ENCODE results near the gene RASSF8.

RASSF8 gene

DNA sequence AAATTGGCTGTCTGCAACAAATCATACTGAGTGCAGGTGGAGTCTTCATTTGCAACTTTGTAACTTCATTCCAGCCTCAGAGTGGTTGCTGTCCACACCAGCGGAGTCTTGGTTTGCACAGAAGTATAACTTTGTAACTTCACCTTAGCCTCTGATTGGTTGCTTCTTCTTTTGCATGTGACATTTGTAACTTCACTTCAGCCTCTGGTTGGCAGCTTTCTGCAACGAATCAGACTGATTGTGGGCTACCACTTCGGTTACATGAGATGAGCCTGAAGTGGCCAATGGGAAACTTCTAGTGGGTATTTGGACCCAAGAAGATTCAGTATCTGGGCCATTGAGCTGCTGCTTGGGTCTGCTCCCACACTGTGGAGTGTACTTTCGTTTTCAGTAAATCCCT lies 17.8 kb downstream of the RASSF8 start:
- no peak for DNase-seq
- no peak for ATAC-seq
- Mint-ChIP-seq H3K9me3 (no peaks in the 10 kb centered on the region), H3K4me1 (no peaks in the 10 kb centered on the region), H3K36me3 (ENCODE audit: low read depth) (no peaks in the 10 kb centered on the region), H3K27ac (no peak overlapping the region), H3K27me3 (peaks cover 14% of the 10 kb centered on the region), H3K4me3 (no peak overlapping the region)

DNA sequence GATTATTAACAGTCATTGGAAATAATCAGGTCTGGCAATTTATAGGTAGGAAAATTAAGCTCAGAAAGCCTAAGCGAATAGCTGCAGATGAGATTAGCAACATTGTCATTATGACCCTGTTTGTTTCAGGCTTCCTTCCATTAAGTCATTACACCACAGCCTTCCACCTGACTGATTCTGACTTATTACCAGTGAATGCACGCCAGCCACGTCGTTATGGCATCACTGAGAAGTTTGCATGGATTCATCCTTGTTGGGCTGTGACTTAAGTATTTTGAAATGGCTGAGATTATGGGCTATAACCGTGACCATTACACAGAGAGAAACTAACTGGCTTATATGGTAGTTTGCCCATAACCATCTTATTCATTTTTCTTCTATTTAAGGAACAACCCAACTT lies 18.6 kb downstream of the RASSF8 start:
- Mint-ChIP-seq H3K4me3 (no peak overlapping the region), H3K27ac (no peak overlapping the region)

DNA sequence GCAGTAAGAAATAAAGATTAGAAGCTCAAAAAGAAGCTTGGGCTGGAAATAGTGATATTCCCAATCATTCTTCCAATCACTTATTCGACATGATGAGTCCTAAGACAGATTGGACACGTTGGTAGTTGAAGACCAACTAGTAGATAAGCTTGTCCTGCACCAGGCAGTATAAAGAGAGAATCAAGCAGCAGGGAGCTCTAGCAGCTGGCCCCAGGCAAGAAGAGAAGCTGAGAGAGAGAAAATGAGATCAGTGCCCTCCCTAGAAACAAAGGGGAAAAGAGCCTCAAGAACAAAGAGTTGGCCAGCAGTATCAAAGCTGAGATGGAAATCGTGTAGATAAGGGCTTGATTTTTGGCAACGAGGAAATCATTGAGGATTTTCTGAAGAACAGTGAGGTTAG lies 20.6 kb downstream of the RASSF8 start:
- DNase-seq: no peak
- no peaks in the 10 kb centered on the region for H3K4me1 Mint-ChIP-seq
- no peaks in the 10 kb centered on the region for H3K9me3 Mint-ChIP-seq
- H3K27ac Mint-ChIP-seq: no peak overlapping the region
- peaks cover 11% of the 10 kb centered on the region for H3K27me3 Mint-ChIP-seq
- no peak overlapping the region for H3K4me3 Mint-ChIP-seq
- H3K36me3 Mint-ChIP-seq (ENCODE audit: low read depth): no peaks in the 10 kb centered on the region
- no peak for ATAC-seq

More for the DNA sequence above, 18.6 kb downstream of the RASSF8 start:
- Mint-ChIP-seq H3K9me3 (no peaks in the 10 kb centered on the region), H3K27me3 (peaks cover 14% of the 10 kb centered on the region), H3K36me3 (ENCODE audit: low read depth) (no peaks in the 10 kb centered on the region), H3K4me1 (no peaks in the 10 kb centered on the region)
- ATAC-seq (no peak), DNase-seq (no peak)

DNA sequence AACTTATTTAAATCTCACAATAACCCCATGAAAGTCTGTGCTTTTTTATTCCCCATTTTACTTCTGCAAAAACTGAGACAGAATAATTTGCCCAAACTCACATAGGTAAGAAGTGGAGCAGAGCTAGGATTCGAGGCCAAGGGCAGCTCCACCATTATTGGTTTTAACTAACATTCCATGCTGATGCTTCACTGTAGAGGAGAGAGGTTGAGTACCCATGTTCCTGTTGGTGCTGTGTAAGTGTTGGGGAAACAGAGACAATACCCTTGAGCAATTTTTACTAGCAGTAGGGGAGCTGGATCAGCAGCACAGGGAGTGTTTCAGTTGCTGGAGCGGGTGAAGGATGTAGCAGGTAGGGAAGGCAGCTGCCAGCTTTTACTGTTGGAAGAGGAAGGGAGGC lies 21.1 kb downstream of the RASSF8 start:
- Mint-ChIP-seq H3K27ac (no peak overlapping the region), H3K9me3 (no peaks in the 10 kb centered on the region), H3K4me3 (no peak overlapping the region), H3K27me3 (peaks cover 10% of the 10 kb centered on the region), H3K4me1 (no peaks in the 10 kb centered on the region), H3K36me3 (ENCODE audit: low read depth) (no peaks in the 10 kb centered on the region)
- ATAC-seq (no peak), DNase-seq (no peak)

DNA sequence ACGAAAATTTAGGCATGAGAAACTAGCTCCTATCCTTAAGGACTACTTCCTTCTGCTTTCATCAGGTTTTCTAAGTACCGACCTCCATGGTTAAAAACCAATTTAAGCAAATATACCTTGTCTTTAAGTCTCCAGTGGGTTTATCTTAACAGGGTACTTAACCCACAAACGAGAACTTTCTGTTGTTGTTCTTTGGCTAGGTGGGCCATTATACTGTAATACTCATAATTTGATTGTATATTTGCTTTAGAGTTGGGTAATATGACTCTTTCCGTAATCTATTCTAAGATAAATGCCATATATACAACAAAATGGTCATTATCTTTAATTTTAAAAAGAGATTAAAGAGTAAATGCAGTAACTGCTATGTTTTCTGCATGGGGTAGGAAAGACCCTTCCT lies 21.6 kb downstream of the RASSF8 start:
- no peak for DNase-seq
- Mint-ChIP-seq H3K4me3 (no peak overlapping the region), H3K4me1 (no peaks in the 10 kb centered on the region), H3K9me3 (no peaks in the 10 kb centered on the region), H3K27ac (no peak overlapping the region), H3K27me3 (peaks cover 10% of the 10 kb centered on the region), H3K36me3 (ENCODE audit: low read depth) (no peaks in the 10 kb centered on the region)
- no peak for ATAC-seq

DNA sequence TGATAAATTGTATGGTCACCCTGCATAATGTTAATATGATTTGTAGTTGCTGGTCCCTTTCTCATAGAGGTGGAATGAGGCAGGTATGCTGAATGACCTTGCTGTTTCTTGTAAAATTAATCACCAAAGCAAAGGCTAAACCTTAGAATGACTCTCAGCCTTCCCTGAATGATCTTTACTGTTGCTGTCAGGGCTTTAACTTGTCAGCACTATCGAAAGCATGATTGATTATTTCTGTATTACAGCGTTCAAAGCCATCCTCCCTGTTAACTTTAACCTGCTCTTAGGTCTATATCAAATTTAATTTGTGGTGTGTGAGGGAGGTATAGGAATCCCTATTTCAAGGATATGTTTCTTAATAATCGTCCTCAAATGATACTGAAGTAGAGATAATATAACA lies 23.1 kb downstream of the RASSF8 start:
- ATAC-seq: no peak
- Mint-ChIP-seq H3K27ac (no peak overlapping the region), H3K4me1 (no peaks in the 10 kb centered on the region), H3K36me3 (ENCODE audit: low read depth) (no peaks in the 10 kb centered on the region), H3K4me3 (no peak overlapping the region), H3K9me3 (no peaks in the 10 kb centered on the region), H3K27me3 (peaks cover 7% of the 10 kb centered on the region)
- no peak for DNase-seq

DNA sequence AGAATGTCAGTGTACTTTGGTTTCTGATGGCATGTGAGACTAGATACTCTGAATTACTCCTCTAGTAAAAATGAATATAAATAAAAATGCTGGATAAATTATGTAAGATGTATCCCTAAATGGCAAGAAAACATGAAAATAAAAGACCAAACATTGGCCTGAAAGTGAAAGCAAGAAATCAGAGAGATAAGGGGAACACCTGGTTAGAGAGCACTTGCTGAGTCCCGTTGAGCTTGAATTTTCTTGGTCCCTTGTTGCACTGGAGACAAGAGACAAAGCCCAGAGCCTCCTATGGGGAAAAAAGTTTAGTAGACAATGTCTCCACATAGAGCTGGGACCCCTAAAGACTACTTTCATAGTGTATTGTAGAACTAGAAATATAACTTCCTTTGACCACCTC lies 23.9 kb downstream of the RASSF8 start:
- no peaks in the 10 kb centered on the region for H3K4me1 Mint-ChIP-seq
- H3K27me3 Mint-ChIP-seq: peaks cover 5% of the 10 kb centered on the region
- DNase-seq: no peak
- no peaks in the 10 kb centered on the region for H3K9me3 Mint-ChIP-seq
- H3K4me3 Mint-ChIP-seq: no peak overlapping the region
- no peaks in the 10 kb centered on the region for H3K36me3 Mint-ChIP-seq (ENCODE audit: low read depth)
- no peak for ATAC-seq
- no peak overlapping the region for H3K27ac Mint-ChIP-seq

DNA sequence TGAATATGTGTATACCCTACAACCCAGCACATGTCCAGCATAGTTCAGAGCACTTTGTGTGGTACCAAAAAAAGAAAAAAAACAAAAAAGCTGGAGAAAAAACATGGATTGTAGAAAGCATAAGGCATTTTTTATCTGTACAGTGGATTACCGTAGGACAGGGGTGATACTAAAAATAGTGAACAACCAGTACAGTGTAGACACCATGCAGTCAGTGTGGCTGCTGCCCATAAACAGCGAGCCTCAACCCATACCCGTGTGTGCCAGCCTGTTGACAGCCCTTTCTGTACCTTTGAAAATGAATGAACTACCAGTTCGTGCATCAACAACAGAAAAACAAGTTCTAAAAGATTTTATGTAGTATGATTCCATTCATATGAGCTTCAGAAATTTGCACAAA lies 25.1 kb downstream of the RASSF8 start:
- ATAC-seq: no peak
- H3K9me3 Mint-ChIP-seq: no peaks in the 10 kb centered on the region
- DNase-seq: no peak
- no peak overlapping the region for H3K27ac Mint-ChIP-seq
- no peaks in the 10 kb centered on the region for H3K36me3 Mint-ChIP-seq (ENCODE audit: low read depth)
- no peak overlapping the region for H3K4me3 Mint-ChIP-seq
- H3K27me3 Mint-ChIP-seq: peaks cover 3% of the 10 kb centered on the region
- H3K4me1 Mint-ChIP-seq: no peaks in the 10 kb centered on the region

DNA sequence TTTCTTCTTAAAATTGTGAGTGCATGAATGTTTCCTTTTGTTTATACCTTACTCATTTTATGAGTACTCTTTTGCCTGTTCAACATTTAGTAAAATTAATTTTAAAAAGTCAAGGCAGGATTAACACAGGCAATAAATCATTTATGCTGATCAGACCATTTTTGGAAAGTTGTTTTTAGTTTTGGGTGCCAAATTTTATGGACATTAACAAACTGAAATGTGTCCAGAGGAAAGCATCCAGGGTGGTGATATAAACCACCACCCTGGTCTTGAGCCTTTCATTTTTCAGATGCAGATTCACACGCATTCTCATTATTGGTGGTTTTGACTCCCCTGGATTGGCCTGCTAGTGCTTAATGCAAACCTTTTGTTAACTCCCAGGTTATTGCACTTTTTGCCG lies 26.3 kb downstream of the RASSF8 start:
- no peaks in the 10 kb centered on the region for H3K36me3 Mint-ChIP-seq (ENCODE audit: low read depth)
- H3K27me3 Mint-ChIP-seq: no peaks in the 10 kb centered on the region
- no peaks in the 10 kb centered on the region for H3K9me3 Mint-ChIP-seq
- no peaks in the 10 kb centered on the region for H3K4me1 Mint-ChIP-seq
- H3K4me3 Mint-ChIP-seq: no peak overlapping the region
- DNase-seq (no peak), ATAC-seq (no peak)
- no peak overlapping the region for H3K27ac Mint-ChIP-seq

DNA sequence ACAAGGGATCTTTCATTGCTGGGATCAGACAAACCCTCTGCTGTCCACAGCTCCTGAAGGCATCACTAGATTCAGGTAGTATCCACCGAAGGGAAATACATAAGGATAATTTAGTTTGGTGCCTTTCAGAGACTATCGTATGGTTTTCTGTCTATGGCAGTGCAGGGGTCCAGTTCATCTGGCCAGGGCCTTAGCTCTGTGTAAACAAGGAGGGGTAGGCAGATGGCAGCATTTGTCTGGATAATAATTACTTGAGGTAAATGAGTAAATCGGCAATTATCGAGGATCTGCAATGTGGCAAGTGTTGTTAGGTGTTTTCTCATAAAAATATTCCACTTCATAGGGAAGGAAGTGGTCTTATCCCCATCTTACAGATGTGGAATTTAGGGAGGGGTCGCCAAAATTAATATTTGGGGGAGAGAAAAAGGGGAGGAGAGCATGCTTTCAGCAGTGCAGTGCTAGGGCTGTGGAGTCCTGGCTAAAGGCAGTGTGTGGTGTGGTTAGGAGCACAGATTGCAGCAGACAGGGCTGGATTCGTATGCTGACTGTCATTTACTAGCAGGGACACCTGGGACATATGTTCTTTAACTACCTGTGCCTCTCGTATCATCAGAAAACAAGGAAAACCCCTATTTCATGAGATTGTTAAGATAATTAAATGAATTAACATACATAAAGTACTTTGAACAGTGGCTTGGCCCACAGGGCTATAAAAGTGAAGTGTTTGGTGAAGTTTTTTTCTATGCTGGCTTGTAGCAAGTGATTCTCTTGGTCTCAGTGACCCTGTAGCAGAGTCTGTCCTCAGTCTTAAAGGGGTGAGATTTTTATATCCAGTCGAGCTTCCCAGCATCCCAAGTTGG lies 27.1 kb downstream of the RASSF8 start:
- Mint-ChIP-seq H3K4me3 (no peak overlapping the region), H3K9me3 (no peaks in the 10 kb centered on the region), H3K36me3 (ENCODE audit: low read depth) (no peaks in the 10 kb centered on the region), H3K27ac (no peak overlapping the region), H3K27me3 (no peaks in the 10 kb centered on the region), H3K4me1 (no peaks in the 10 kb centered on the region)
- ATAC-seq (no peak), DNase-seq (no peak)

DNA sequence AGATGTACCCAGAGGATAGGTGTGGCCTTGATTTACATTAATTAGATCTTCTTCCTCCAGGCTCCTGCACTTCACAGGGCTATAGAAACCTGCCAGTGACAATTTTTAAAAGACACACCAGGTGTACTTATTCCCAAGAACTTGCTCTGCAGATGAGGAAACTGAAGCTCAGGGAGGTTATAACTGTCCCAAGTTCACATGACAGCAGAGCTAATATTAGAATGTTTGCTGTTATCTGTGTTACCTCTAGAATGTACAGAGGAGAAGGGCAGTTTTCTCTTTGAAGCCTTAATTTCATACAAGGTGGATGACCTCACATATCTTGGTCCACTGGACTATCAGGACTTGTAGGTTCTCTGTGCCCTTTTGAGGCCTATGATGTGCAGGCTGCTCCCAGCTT lies 27.7 kb downstream of the RASSF8 start:
- H3K36me3 Mint-ChIP-seq (ENCODE audit: low read depth): no peaks in the 10 kb centered on the region
- ATAC-seq: no peak
- H3K27ac Mint-ChIP-seq: no peak overlapping the region
- no peaks in the 10 kb centered on the region for H3K4me1 Mint-ChIP-seq
- H3K27me3 Mint-ChIP-seq: no peaks in the 10 kb centered on the region
- no peak overlapping the region for H3K4me3 Mint-ChIP-seq
- no peak for DNase-seq
- H3K9me3 Mint-ChIP-seq: no peaks in the 10 kb centered on the region

DNA sequence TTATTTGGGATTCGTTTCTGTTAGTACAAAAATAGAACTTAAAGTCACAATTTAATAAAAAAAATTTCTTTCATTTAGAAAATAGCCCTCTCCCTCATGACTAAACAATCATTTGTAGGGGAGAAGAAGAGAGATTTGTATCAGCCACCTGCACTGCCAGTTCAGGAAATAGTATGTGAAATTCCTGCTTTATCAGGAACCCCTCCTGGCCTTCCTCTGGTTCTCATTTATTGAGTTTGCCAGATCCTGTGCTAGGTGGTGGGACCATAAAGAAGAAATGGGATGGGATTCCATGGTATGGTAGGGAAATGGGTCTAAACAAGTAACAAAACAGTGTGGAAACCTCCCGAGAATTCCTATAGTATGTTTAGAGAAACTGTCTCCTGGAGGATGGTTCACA lies 30.0 kb downstream of the RASSF8 start:
- no peak overlapping the region for H3K27ac Mint-ChIP-seq
- H3K4me1 Mint-ChIP-seq: no peaks in the 10 kb centered on the region
- H3K27me3 Mint-ChIP-seq: no peaks in the 10 kb centered on the region
- DNase-seq (no peak), ATAC-seq (no peak)
- no peaks in the 10 kb centered on the region for H3K36me3 Mint-ChIP-seq (ENCODE audit: low read depth)
- no peaks in the 10 kb centered on the region for H3K9me3 Mint-ChIP-seq
- H3K4me3 Mint-ChIP-seq: no peak overlapping the region

DNA sequence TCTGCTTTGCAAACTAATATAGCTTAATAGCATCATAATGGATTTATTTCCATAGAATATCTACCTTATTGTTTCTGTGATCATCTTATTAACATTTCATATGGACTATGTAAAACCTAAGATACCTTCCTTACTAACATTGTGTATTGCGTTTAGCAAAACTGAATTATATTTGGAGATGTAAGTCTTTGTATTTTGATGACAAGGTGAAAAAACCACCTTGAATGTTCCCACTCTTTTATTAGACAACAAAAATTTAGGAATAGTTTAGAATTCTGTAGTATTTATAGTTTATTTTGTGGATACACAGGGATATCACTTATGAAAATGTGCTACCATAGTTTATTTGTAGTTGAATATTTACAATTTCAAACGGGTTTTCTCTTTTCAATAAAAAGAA lies 32.0 kb downstream of the RASSF8 start:
- H3K27me3 Mint-ChIP-seq: peaks cover 2% of the 10 kb centered on the region
- H3K4me3 Mint-ChIP-seq: no peak overlapping the region
- no peak for ATAC-seq
- no peaks in the 10 kb centered on the region for H3K36me3 Mint-ChIP-seq (ENCODE audit: low read depth)
- H3K27ac Mint-ChIP-seq: no peak overlapping the region
- no peaks in the 10 kb centered on the region for H3K9me3 Mint-ChIP-seq
- no peak for DNase-seq
- H3K4me1 Mint-ChIP-seq: no peaks in the 10 kb centered on the region

DNA sequence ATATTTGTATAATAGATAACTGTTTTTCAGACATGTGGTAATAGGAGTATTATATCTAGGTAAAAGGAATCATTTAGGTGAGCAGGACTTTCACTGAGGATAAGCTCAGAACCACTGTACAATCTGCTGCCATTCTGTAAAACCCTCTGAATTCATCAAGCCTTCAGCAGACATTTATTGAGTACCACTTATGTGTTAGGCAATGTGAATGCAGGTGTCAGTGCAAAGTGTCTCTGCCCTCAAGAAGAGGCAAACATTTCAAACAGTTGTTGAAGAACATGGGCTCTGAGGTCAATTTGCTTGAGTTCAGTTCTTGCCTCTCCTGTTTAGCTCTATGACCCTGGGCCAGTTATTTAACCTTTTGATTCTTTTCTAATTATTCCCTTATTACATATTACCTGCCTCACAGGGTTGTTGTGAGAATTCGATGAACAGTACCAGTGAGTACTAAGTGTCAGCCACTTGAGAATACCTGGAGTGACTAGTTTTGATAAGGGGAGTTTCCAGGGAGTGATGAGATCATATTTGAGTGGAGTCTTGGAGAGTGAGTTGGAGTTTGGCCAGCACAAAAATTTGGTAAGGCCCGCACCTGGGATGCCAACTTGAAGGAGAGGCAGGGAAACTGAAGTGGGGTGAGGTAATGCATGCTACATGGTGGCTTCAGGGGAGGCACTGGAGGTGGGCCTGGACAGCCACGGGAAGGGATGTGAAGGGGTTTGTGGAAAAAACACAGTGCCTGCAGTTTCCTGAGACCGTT lies 33.7 kb downstream of the RASSF8 start:
- DNase-seq: no peak
- Mint-ChIP-seq H3K4me1 (no peaks in the 10 kb centered on the region), H3K27me3 (peaks cover 2% of the 10 kb centered on the region), H3K9me3 (no peaks in the 10 kb centered on the region), H3K27ac (no peak overlapping the region), H3K36me3 (ENCODE audit: low read depth) (no peaks in the 10 kb centered on the region), H3K4me3 (no peak overlapping the region)
- ATAC-seq: no peak

DNA sequence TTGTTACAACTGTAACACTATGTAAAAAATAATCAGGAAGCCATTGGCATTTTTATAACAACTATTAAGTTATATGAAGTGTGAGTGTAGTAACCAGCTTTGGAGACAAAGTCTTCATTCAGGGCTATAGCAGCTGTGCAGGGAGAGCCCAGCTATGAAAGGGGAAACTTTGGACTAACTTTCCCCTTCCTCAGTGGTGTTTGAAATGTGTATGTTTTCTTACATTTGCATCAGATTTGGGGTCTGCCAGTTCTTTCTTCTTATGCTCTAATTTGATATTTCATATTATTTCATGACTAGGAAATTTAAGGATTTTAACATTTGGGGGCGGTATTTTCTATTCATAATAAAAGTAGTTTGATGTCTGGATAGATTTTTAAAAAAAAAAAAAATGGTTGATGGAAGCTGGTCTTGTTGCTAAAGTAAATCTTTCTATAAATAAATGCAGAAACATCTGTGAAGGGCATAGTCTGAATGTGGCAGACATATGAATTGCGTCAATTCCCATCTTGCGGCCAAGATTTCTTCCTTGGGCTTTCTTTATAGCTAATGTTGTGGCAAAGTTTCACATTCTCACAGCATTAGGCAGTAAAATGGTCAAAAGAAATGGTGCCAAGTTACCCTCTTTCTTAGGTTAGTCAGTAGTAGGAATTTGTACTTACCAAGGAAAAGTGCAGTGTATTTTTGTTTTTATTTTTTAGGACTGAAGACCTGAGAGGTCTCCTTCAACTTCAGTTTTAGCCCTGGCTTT lies 35.6 kb downstream of the RASSF8 start:
- no peak overlapping the region for H3K27ac Mint-ChIP-seq
- H3K4me3 Mint-ChIP-seq: no peak overlapping the region
- H3K9me3 Mint-ChIP-seq: no peaks in the 10 kb centered on the region
- H3K4me1 Mint-ChIP-seq: no peaks in the 10 kb centered on the region
- peaks cover 2% of the 10 kb centered on the region for H3K27me3 Mint-ChIP-seq
- H3K36me3 Mint-ChIP-seq (ENCODE audit: low read depth): no peaks in the 10 kb centered on the region
- DNase-seq (no peak), ATAC-seq (no peak)

Measured in activated naive CD8-positive, alpha-beta T cell treated with anti-CD3 and anti-CD28 coated beads, Interleukin-2, amount 50 U/mL, for 24 hours (primary cell).